DOHH2 (cell line): ENCODE results near the gene ATMIN.

Source experiments
- H3F3A ChIP-seq: fragments of 200-600 bp; sonication (generic), shearing (Covaris generic); 2 replicates; pipeline ENCODE4 v1.6.0; 2016; ENCODE audit warnings: antibody characterized with exemption, mild to moderate bottlenecking; ENCODE audit not compliant: control insufficient read depth, insufficient read depth
- H3K27ac ChIP-seq: fragments of 200-600 bp; sonication (generic); 2 replicates; pipeline ENCODE4 v1.5.1; 2014; ENCODE audit warnings: low read depth, mild to moderate bottlenecking, low read length, moderate library complexity
- H3K27me3 ChIP-seq: fragments of 200-600 bp; sonication (generic); 2 replicates; pipeline ENCODE4 v1.6.1; 2014; ENCODE audit warnings: mild to moderate bottlenecking, low read length, mixed read lengths; ENCODE audit not compliant: control insufficient read depth
- H3K36me3 ChIP-seq: fragments of 200-600 bp; sonication (generic); 2 replicates; pipeline ENCODE4 v1.6.1; 2014; ENCODE audit warnings: mild to moderate bottlenecking, low read length, moderate library complexity, mixed read lengths; ENCODE audit not compliant: control insufficient read depth
- H3K4me1 ChIP-seq: fragments of 200-600 bp; sonication (generic); 2 replicates; pipeline ENCODE4 v1.6.1; 2014; ENCODE audit warnings: mild to moderate bottlenecking, low read length, mixed read lengths; ENCODE audit not compliant: control insufficient read depth
- H3K4me2 ChIP-seq: fragments of 200-600 bp; sonication (generic); 2 replicates; pipeline ENCODE4 v1.6.0; 2014; ENCODE audit warnings: mild to moderate bottlenecking, low read length, moderate library complexity
- H3K4me3 ChIP-seq: fragments of 200-600 bp; sonication (generic); 2 replicates; pipeline ENCODE4 v1.5.1; 2014; ENCODE audit warnings: mild to moderate bottlenecking, low read length, mixed read lengths
- H3K79me2 ChIP-seq: fragments of 200-600 bp; sonication (generic); 2 replicates; pipeline ENCODE4 v1.6.1; 2014; ENCODE audit warnings: mild to moderate bottlenecking, low read length, mixed read lengths; ENCODE audit not compliant: control insufficient read depth
- H3K9me2 ChIP-seq: fragments of 200-600 bp; sonication (generic); replicated peaks from 2 replicates; pipeline ENCODE4 v1.6.1; 2014; ENCODE audit warnings: mild to moderate bottlenecking, low read length, mixed read lengths; ENCODE audit not compliant: control insufficient read depth
- H3K9me3 ChIP-seq: fragments of 200-600 bp; sonication (generic); 2 replicates; pipeline ENCODE4 v1.6.1; 2014; ENCODE audit warnings: antibody characterized with exemption, low read length, mixed read lengths; ENCODE audit not compliant: control insufficient read depth, insufficient read depth
- H4K20me1 ChIP-seq: fragments of 200-600 bp; sonication (generic); 2 replicates; pipeline ENCODE4 v1.6.0; 2014; ENCODE audit warnings: low read depth, mild to moderate bottlenecking, antibody characterized with exemption, low read length, moderate library complexity; ENCODE audit not compliant: control insufficient read depth, insufficient read depth
- CTCF ChIP-seq: fragments of 200-600 bp; sonication (generic); IDR thresholded peaks from one replicate; pipeline ENCODE4 v1.5.1; 2014; ENCODE audit warnings: antibody characterized with exemption, mild to moderate bottlenecking, low read depth, low read length; ENCODE audit not compliant: poor library complexity, severe bottlenecking
- EZH2phosphoT487 ChIP-seq: fragments of 200-600 bp; sonication (generic); IDR thresholded peaks from 2 replicates; pipeline ENCODE4 v1.6.1; 2017; ENCODE audit warnings: borderline replicate concordance, mild to moderate bottlenecking, antibody characterized with exemption, low read length, moderate library complexity, mixed read lengths

ATMIN gene

GRCh38 chr16:81073560-81074330, 38.1 kb downstream of the ATMIN start:
- Histone ChIP-seq H3K27me3 (peaks cover 5% of the 10 kb centered on the region; the same call in 1 of the 2 replicates), H3K9me2 (no peaks in the 10 kb centered on the region), H3F3A (0 out of 2 replicates have a peak, but pooled peaks cover 3% of the 10 kb centered on the region), H3K4me2 (no peak overlapping the region), H3K79me2 (no peaks in the 10 kb centered on the region), H3K4me1 (peaks cover 17% of the 10 kb centered on the region), H4K20me1 (no peaks in the 10 kb centered on the region), H3K9me3 (no peaks in the 10 kb centered on the region), H3K36me3 (no peaks in the 10 kb centered on the region), H3K27ac (no peak overlapping the region), H3K4me3 (no peak overlapping the region)
- TF ChIP-seq EZH2phosphoT487 (no peak), CTCF (no peak)

- TF ChIP-seq CTCF (no peak), EZH2phosphoT487 (no peak)
- Histone ChIP-seq H3K4me3 (peak overlapping the region; percentile 81), H4K20me1 (no peaks in the 10 kb centered on the region), H3K4me2 (peak overlapping the region; percentile 100), H3K9me3 (no peaks in the 10 kb centered on the region), H3F3A (0 out of 2 replicates have a peak, but pooled peaks cover 3% of the 10 kb centered on the region), H3K27ac (peak overlapping the region; percentile 61), H3K79me2 (no peaks in the 10 kb centered on the region), H3K36me3 (peaks cover 1% of the 10 kb centered on the region), H3K4me1 (peaks cover 17% of the 10 kb centered on the region), H3K9me2 (no peaks in the 10 kb centered on the region), H3K27me3 (peaks cover 3% of the 10 kb centered on the region; the same call in 1 of the 2 replicates)
These were observed 41.0 kb downstream of the ATMIN start for GRCh38 chr16:81076566-81077075.

GRCh38 chr16:81077076-81077940, 41.7 kb downstream of the ATMIN start, which contains the start of gene C16orf46:
C16orf46 (minus strand) TSS chr16:81077238; CDS start chr16:81063955, 13,283 bp downstream.
- H3K4me3 ChIP-seq = peak within 1 kb of the TSS; percentile 81
- no peaks in the 10 kb centered on the region for H3K9me3 ChIP-seq
- H3K79me2 ChIP-seq = no peaks in the 10 kb centered on the region
- H4K20me1 ChIP-seq = no peaks in the 10 kb centered on the region
- peaks cover 6% of the 10 kb centered on the region for H3K36me3 ChIP-seq
- peak within 1 kb of the TSS; percentile 61 for H3K27ac ChIP-seq
- TF ChIP-seq EZH2phosphoT487 (no peak), CTCF (no peak)
- H3F3A ChIP-seq = 0 out of 2 replicates have a peak, but pooled peaks cover 3% of the 10 kb centered on the region
- no peaks in the 10 kb centered on the region for H3K9me2 ChIP-seq
- H3K27me3 ChIP-seq = peaks cover 3% of the 10 kb centered on the region; the same call in 1 of the 2 replicates
- H3K4me2 ChIP-seq = peak within 1 kb of the TSS; percentile 100
- H3K4me1 ChIP-seq = peaks cover 17% of the 10 kb centered on the region
